ENCODE results near the gene ZMIZ1.

ZMIZ1 gene

DNA sequence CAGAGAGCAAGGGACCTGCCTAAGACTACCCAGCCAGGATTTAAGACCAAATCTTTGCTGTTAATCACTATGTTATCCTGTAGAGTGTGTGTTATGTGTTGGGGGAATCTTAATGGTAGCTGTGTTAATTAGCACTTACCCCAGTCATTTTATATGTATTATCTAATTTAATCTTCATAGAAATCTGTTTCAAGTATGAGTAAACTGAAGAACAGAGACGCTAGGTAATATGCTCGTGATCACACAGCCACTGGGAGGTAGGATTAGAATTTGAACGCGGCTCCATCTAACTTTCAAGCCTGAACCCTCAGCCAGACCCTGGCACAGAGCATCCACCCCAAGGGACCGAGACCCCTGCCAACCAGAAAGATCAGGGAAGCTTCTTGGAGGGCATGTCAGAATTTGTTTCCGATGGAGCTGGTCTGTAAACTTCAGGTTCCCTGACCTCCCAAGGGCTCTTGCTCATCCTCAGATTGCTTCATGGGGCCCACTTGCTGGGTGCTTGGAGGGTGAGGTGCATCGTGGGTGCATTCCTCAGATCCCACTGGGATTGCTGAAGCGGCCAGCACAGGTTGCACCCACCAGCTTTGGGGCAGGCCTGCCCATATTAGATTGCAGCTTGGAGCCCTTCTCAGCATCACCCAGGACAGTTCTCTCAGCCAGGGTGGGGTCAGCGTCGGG, 105.0 kb downstream of the ZMIZ1 start:
- no peak for DNase-seq (ENCODE audit: low spot score)

DNA sequence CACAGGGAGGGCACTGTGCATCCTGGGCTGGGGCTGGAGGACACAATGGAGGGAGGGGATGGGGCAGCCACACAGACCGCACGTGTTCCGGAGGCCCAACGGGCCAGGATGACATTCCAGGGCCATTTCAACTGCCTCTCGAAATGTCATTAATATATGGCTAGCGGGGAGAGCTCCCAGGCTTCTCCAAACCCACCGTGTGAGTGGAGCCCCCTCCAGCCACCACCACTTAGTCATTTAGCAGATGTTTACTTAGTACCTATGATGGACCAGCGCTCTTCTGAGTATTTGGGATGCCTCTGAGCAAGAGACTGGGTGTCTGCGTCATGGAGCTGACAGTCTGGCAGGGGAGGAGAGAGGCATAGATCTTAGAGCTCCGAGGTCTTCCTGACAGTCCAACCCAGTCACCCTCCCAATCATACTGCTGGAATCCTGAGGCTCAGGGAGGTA, 107.3 kb downstream of the ZMIZ1 start:
- DNase-seq (ENCODE audit: low spot score), result no peak

DNA sequence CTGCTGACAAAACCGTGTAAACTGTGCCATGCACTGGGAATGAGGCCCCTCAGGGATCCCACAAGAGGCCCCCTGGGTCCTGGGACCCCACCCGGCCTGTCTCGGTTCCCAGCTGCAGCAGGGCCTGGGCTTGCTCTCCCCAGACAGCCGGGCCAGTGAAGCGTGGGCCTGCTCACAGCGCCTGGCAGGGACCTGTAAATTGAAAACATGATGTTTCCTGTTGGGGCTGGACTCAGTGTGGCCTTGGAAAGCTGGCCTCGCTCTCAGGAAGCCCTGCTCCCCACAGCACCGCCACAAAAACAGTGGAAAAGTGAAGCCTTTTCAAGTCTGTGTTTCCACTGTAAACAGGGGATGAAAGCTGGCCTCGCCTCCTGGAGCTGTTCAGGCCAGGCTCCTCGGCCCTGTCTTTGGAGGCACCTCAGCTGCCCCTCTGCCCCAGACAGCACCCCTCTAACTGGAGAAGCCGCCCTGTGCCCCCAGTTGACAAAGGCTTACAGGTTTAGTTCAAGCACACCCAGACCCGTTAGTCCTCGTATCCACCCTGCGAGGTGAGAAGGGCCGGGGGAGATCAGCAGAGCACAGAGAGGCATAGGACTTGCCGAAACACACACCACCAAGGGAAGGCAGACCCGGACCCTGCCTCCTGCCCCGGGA, 108.3 kb downstream of the ZMIZ1 start:
- no peak for DNase-seq (ENCODE audit: low spot score)

DNA sequence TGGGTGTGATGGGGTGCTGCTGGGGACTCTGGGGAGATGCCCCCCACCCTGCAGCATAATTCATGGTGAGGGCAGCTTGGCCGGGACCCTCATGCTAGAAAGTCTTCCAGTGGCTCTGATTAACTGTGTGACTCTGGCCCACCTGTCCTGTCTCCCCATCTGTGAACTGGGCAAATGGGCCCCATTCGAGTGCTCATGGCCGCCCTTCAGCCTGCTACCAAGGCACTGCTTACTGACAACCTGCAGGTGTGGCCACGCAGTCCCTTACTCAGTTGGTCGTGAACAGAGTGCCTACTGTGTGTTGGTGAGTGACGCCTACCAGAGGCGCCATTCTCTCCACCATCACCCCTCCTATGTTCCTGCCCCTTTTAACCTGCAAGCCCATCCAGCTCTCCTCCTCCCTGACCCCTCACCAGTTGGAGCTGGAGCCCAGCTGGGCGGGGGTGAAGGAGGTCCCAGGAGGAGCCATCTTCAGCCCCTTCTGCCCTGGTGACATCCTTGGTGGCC, 109.4 kb downstream of the ZMIZ1 start:
- DNase-seq (ENCODE audit: low spot score), result no peak

DNA sequence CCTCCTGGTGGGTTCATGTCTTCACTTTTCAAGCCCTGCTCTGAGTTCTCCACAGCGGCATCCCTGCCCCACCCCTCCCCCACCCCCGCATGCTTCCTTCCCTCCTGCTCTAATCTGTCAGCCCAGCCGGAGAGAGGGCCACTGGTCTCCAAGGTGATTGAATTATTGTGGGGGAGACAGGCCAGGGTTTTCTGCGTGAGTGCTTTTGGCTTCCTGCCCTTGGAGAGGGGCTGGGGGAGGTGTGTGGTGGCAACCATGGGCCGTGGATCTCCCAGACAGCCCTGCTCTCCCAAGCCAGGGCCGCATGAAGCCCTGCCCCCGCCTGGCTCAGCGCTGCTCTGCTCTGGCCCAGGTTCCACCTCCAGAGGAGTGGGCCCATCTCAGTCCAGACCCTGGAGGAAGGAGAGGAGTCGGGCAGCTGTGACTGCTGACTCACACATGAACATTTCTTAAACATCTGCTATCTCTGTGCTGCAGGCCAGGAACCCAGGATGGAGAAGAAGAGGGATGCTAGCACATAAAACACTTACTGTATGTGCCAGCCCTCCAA, 109.9 kb downstream of the ZMIZ1 start:
- peak; percentile 81 for DNase-seq (ENCODE audit: low spot score)

DNA sequence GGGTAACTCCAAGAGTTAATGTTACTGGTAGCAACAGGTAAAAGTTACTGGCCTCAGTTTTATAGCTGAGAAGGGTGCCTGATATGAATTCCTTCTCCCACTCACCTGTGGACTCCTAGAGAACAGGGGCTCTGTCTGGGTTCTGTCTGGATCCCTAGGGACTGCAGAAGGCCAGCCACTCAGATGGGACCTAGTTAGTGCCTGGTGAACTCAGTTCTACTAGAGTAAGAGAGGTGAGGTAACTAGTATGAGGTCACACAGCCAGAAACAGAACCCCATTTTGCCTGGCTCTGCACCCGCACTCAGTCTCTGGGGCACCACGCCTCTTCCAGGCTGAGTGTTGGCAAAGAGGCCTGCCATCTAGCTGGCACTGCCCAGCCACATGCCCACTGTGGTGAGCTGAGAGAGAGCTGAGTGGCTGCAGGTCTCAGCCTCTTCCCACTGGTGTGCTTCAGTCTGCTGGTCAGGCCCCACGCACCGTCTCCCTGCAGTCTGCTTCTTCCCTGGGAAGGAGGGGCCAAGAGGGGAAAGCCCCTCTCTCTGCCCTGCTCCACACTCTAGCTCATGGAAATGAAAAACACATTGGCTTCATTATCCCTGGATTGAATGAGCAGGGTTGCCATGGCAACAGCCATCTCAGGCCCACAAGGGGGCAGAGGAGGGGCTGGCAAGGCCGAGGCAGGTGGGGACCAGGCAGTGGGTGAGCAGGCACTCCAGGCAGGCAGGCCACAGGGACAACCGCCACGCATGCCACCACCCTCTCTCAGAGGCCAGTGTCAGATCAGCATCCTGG, 110.6 kb downstream of the ZMIZ1 start:
- no peak for DNase-seq (ENCODE audit: low spot score)

DNA sequence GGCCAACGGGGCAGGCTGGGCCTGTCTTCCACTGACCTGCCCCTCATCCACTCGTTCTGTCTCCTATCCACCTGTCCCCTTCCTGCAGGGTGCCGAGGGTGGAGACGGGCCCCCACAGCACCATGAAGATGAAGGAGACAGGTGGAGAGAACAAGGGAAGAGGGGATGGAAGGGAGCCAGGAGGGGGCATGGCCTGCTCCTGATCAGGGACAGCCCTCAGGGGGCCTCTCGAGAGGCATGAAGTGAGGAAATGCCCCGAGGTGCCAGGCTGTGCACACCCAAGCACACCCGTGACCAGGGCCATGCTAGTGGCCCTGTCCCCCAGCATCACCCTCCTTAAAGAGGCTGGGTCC, 111.2 kb downstream of the ZMIZ1 start:
- DNase-seq (ENCODE audit: low spot score), result no peak

DNA sequence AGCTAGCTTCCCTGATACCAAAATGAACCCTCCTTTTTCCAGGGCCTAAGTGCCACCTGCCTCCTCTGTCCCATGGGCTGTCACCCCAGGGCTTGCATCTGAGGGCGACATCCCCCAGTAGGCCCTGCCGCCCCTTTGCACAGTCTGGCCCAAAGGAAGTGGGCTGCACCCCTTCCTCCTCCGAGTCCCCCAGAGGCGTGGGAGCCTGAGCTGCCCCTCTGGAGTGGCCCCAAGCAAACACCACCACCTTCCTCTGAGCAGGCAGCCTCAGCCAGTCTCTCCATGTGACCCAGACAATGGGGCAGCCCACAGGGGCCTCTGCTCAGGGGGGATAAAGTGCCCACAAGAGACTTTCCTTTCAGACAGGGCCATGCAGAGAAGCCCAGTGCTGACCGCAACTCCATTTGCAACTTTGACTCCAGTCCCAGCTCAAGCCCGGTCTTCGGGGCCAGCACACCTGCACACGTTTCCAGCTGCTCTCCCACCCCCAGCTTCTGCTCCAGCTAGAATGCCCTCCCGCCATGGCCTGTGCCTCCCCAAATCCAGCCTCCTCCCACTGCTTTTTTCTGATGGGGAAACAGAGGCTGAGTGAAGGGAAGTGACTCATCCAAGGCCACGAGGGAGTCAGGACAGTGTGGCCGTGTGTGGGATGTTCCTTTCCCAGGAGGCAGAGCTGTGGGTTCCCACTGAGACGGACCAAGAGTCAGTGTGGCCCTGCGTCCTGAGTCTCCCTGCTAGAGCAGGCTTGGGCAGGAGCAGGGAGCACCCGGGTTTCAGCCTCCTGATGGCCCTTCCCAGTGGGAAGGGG, 111.9 kb downstream of the ZMIZ1 start:
- no peak for DNase-seq (ENCODE audit: low spot score)

DNA sequence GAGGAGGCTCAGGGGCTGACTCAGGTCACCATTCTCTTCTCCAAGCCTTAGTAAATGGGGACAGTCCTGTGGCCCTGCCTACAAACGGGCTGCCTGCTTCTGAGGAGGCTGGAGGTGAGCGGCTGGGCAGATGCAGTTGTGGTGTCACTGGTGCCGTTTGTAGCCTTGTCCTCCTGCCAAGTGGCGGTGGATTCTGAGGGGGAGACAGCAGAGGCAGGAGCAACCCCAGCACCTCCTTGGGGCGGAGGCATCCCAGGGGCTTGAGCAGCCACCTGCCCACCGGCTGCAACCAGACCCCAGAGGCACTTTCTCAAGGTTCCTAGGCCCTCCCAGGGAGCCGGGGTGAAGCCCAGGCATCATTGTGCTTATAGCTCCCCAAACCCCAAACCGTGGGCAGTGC, 112.5 kb downstream of the ZMIZ1 start:
- DNase-seq (ENCODE audit: low spot score), result no peak

DNA sequence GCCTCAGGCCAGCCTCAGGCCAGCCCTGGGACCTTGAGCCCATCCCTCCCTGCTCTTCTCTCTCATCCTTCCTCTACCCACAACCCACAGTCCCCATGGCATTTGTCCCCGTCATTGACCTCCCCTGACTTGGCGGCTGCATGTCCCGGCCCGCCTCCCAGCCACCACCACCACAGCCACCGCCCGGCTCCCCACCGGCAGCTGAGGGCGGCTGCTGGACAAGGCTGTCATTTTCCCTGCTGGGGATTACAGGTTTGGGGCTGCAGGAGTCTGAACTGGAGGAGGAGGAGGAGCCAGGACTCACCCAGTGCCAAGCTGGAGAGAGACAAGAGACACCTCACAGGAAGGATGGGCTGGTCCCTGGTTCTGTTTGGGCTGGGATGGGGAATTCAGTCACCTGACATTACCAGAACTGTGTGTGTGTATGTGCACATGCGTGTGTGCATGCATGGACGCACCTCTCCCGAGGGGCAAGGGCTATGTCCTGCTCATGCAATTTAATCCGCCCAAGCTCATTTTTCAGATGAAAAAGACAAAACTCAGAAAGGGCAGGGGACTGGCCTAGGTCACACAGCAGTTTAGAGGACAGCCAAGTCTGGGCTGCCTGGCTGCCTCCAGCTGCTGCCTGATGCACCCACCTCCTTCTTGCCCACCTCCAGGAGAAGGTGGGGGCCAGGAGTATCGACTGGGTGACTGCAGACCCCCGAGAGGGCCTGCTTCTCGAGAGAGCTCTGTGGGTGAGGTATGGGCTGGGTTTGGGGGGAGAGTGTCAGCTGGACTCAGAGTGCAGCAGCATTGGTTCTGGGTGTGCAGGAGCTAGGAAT, 113.1 kb downstream of the ZMIZ1 start:
- no peak for DNase-seq (ENCODE audit: low spot score)

DNA sequence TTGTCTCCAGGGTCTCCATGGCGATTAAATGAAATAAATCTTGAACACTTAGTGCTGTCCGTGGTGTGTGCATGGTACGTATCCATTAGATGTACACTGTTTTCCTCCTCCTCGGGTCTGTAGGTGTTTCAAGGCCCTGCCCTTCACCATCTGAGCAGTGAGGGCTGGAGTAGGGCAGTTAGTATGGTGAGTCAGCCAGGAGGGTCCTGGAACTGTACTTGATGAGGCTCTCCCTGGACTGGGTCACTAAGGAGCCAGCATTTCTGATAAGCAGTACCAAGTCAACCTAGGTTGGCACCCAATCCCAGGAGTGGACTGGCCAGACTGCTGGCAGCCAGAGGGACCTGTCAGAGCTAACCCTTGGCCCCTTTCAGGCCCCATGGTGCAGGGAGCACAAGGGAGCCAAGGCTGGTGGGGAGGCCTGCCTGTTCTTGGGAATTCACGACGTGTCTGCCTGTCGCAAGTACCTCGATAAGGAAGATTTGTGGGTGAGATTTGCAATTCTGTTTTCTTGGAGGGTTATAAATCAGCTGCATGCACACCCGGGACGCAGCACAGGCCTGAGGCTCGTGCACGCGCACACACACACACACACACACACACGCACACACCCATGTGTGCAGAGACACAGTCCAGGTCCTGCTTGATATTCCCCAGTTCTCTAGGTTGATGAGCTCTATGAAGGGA, 114.2 kb downstream of the ZMIZ1 start:
- no peak for DNase-seq (ENCODE audit: low spot score)

DNA sequence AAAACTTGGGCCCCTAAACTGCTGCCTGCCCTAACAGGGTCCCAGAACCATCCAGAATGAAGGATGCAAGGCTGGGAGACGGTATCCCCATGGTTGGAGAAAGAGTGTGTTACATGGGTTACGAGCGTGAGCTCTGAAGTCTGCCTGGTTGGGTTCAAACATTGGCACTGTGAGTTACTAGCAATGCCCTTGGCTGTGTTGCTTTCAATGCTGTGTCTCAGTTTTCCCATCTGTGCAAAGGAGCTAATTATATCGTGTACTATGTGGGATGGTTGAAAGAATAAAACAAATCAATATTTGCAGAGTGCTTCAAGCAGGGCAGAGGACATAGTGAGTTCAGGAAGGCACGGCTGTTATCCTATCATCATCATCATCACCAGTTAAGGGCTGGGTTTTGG, 114.7 kb downstream of the ZMIZ1 start:
- no peak for DNase-seq (ENCODE audit: low spot score)

DNA sequence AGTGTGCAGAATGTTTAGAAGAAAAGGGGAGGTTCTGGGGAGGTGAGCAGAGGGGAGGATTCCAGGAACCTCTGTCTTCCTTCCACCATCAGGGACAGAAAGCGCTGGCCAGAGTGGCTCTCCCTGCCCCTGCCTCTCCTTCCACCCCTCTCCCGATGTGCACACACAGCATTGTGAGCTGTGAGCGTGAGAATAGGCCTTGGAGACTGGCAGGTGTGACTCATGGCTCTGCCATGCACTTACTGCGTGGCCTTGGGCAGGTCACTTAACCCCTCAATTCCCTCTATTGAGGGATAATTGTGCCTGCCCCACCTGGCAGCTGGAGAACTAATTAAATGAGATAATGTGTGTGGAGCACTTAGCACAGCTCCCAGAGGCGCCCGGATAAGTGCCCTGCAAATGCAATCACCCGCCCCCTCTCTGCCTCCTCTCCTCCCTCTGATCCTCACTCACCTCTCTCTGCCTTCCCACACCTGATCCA, 115.4 kb downstream of the ZMIZ1 start:
- DNase-seq (ENCODE audit: low spot score), result no peak

DNA sequence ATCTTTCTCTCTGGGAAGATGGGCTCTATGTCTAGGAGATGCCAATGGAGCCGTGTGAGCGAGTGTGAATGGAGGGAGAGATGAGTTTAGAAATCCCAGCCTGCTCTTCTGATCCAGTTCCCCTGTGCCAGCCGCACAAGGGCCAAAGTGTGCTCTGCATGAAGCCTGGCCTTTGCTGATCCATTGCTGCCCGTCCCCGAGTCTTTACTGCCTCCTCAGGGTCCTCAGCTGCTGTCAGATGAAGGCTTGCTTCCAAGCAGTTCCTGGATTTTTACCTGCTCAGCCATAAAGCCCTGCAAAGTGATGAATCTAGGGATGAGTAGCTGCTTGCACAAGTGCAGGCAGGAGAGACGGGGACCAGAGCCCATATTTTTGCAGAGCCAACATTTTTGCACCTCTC, 115.9 kb downstream of the ZMIZ1 start:
- no peak for DNase-seq (ENCODE audit: low spot score)

DNA sequence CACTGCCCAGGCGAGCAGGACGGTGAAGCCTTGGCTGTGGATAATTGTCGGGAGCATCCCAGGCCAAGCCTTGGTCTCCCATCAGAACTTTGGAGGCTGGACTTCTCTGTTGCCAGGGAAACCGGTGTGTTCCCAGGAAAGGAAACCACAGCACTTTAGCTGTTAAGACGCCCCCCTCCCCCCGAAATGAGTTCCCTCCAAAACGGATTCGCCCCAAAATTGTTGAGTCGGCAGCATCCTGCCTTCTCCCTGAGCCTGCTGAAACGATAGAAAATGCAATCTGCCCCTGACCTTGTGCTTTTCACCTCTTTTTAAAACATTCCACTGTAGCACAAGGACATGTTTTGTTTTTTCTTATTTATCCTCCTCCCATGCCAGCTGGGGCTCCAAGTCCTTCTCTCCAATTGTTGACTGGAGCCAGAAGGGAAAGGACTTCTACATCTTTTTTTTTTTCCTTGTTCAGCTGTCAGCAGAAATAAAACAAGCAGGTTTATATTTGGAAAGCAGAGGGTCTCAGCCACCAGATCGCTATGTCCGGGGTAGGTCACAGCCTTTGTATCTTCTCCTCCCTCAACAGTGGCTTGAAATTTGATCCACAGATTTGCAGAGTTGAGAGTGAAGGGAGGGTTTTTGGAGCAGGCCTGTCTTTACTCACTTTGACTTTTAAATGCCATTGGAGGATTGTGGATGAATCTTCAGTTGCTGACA, 116.5 kb downstream of the ZMIZ1 start:
- no peak for DNase-seq (ENCODE audit: low spot score)

DNA sequence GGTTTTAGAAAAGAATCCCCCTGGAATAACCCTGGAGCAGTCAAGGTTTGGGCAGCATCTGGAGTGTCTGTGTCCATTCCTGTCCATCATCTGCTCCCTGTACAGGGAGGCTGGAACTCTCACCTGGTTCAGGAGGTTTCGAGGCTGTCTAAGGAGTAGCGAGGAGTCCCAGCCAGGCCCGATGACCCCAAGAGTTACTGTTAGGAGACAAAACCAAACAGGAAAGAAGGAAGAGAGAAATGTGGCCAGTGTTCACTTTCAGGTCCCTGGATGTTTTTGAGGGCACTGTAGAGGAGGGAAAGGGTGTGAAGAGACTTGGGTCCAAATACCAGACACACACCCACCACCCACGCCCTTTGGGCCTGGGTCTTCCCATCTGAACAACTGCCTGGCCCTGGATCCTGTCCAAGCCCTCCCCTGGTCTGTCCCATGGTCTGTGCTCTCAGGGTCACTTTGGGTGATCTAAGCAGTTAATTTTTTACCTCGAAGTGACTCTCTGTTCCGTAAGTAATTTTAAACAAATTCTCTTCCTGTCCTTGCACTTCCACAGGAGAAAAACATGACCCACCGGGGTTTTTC, 117.1 kb downstream of the ZMIZ1 start:
- DNase-seq (ENCODE audit: low spot score), result no peak

DNA sequence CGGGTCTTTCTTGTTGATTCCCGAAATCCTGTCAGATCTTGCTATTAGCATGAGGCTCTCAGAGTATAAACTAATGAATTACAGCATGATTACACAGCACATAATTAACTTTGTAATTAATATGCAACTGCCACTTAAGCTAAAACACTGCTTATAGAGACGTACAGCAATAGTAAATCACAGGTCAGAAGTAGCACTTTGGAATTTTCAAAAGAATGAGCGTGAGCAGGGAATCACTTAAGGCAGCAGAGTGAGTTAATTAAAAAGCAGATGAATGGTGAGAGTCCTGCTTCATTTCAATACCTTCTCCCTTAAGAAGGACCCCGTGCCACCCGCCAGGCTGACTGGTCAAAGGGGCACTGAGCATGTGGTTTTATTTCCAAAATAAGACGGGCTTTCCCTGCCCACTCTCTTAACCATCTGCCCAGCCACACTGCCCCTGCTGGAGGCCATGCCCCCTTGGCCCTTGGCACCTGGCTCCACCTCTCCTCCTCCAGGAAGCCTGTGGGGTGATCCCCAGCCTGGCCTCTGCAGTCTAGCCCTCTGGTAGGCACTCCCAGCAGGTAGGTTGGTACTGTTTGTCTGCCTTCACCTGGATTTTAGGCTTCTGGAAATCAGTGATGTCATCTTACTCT, 117.8 kb downstream of the ZMIZ1 start:
- DNase-seq (ENCODE audit: low spot score), result no peak

DNA sequence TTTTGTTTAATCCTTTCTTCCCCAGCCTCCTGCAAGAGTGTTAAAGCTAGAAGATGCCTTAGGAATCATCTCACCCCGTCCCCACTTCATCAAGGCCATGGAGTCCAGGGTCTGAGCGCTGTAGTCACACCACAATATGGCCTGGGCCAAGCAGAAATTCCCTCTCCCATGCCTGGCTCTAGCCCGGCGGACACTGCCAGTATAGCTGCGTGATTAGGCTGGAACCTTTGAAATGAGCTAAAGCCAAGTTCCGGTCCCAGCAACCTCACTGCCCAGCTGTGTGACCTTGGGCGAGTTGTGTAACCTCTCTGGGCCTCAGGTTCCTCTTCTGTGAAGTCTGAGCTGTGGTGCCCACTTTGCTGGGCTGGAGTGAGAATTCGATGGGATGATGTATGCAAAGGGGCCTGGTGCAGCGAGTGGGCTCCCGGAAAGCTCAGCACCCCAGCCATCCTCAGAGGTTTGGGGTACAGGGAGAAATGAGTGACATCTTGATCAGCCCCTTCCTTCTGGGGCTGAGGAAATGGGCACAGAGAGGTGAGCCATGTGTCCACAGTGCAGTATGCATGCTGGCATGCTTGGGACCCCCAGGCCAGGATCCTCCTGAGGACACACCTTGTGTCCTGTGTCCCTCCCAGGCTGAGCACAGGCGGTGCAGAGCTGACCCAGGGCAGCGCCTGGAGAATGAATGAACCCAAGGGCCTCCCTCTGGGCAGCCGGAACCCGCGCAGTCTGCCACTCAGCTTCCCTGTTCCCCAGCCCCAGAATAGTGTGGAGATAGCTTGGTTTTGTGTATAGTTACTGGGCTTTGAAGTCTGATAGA, 118.6 kb downstream of the ZMIZ1 start:
- no peak for DNase-seq (ENCODE audit: low spot score)

Data from left forelimb (tissue), 1 donor.